H9 (cell line): ENCODE data around the gene DNAJA4. TPM values are rescaled to one million over a fixed set of nuclear protein-coding genes. Genes with fewer than 3 reads are reported as not detected.

Source experiments
- DNase-seq: peaks from one replicate; pipeline ENCODE4 v3.0.0-alpha.2; 2017
- H2AFZ ChIP-seq: one replicate; pipeline ENCODE4 v1.6.1; 2013; ENCODE audit warnings: mild to moderate bottlenecking, low read length, control low read depth, moderate library complexity
- H2AK5ac ChIP-seq: 2 replicates; pipeline ENCODE4 v1.6.1; 2013; ENCODE audit warnings: low read length, control low read depth, mixed read lengths; ENCODE audit not compliant: insufficient read length
- H2BK120ac ChIP-seq: one replicate; pipeline ENCODE4 v1.6.1; 2013; ENCODE audit warnings: low read depth, mild to moderate bottlenecking, low read length, control low read depth, inconsistent platforms; ENCODE audit not compliant: poor library complexity, severe bottlenecking
- H2BK12ac ChIP-seq: 2 replicates; pipeline ENCODE4 v1.6.1; 2013; ENCODE audit warnings: low read length, control low read depth, mixed read lengths, low read depth; ENCODE audit not compliant: insufficient read length
- H2BK15ac ChIP-seq: 2 replicates; pipeline ENCODE4 v1.6.1; 2013; ENCODE audit warnings: low read depth, low read length, control low read depth
- H2BK20ac ChIP-seq: one replicate; pipeline ENCODE4 v1.6.1; 2013; ENCODE audit warnings: low read depth, mild to moderate bottlenecking, low read length, control low read depth, inconsistent platforms; ENCODE audit not compliant: poor library complexity, severe bottlenecking
- H2BK5ac ChIP-seq: 2 replicates; pipeline ENCODE4 v1.6.1; 2013; ENCODE audit warnings: low read length, control low read depth, mixed read lengths; ENCODE audit not compliant: insufficient read length
- H3K14ac ChIP-seq: 2 replicates; pipeline ENCODE4 v1.6.1; 2013; ENCODE audit warnings: low read length, control low read depth; ENCODE audit not compliant: insufficient read depth
- H3K18ac ChIP-seq: 2 replicates; pipeline ENCODE4 v1.6.1; 2013; ENCODE audit warnings: low read depth, mild to moderate bottlenecking, mixed read lengths, low read length, control low read depth; ENCODE audit not compliant: insufficient read length
- H3K23ac ChIP-seq: 2 replicates; pipeline ENCODE4 v1.6.1; 2013; ENCODE audit warnings: low read length, control low read depth, mixed read lengths, low read depth; ENCODE audit not compliant: insufficient read length
- H3K23me2 ChIP-seq: 2 replicates; pipeline ENCODE4 v1.6.1; 2013; ENCODE audit warnings: low read depth, mild to moderate bottlenecking, mixed read lengths, low read length, control low read depth; ENCODE audit not compliant: insufficient read length, poor library complexity, severe bottlenecking
- H3K27ac ChIP-seq: 2 replicates; pipeline ENCODE4 v1.5.1; 2013; ENCODE audit warnings: low read length, control low read depth, mixed read lengths, low read depth; ENCODE audit not compliant: insufficient read length
- H3K27me3 ChIP-seq: 2 replicates; pipeline ENCODE4 v1.6.1; 2013; ENCODE audit warnings: low read length, control low read depth, inconsistent platforms; ENCODE audit not compliant: insufficient read depth
- H3K4ac ChIP-seq: 2 replicates; pipeline ENCODE4 v1.6.1; 2013; ENCODE audit warnings: low read depth, mild to moderate bottlenecking, control low read depth, inconsistent platforms, low read length, moderate library complexity
- H3K4me1 ChIP-seq: 2 replicates; pipeline ENCODE4 v1.6.1; 2013; ENCODE audit warnings: low read length, control low read depth, inconsistent platforms; ENCODE audit not compliant: insufficient read depth
- H3K4me2 ChIP-seq: 2 replicates; pipeline ENCODE4 v1.6.1; 2013; ENCODE audit warnings: low read length, control low read depth, mixed read lengths; ENCODE audit not compliant: insufficient read length, insufficient read depth
- H3K56ac ChIP-seq: 2 replicates; pipeline ENCODE4 v1.6.1; 2013; ENCODE audit warnings: low read depth, mild to moderate bottlenecking, mixed read lengths, low read length, control low read depth; ENCODE audit not compliant: insufficient read length
- H3K79me1 ChIP-seq: 2 replicates; pipeline ENCODE4 v1.6.1; 2013; ENCODE audit warnings: low read depth, mild to moderate bottlenecking, moderate library complexity, low read length, control low read depth, inconsistent platforms; ENCODE audit not compliant: insufficient read depth, poor library complexity, severe bottlenecking
- H3K79me2 ChIP-seq: 2 replicates; pipeline ENCODE4 v1.6.1; 2013; ENCODE audit warnings: low read length, control low read depth, inconsistent platforms; ENCODE audit not compliant: insufficient read depth
- H3K9ac ChIP-seq: 2 replicates; pipeline ENCODE4 v1.6.1; 2013; ENCODE audit warnings: low read length, control low read depth, mixed read lengths; ENCODE audit not compliant: insufficient read length; ENCODE audit errors: extremely low read depth
- H3K9me3 ChIP-seq: one replicate; pipeline ENCODE4 v1.6.1; 2013; ENCODE audit warnings: low read depth, low read length, inconsistent platforms; ENCODE audit not compliant: control insufficient read depth
- H3T11ph ChIP-seq: one replicate; pipeline ENCODE4 v1.6.1; 2013; ENCODE audit warnings: mild to moderate bottlenecking, low read length, control low read depth, inconsistent platforms
- H4K20me1 ChIP-seq: one replicate; pipeline ENCODE4 v1.6.1; 2013; ENCODE audit not compliant: control insufficient read depth, insufficient read length, insufficient read depth
- H4K5ac ChIP-seq: 2 replicates; pipeline ENCODE4 v1.6.1; 2013; ENCODE audit warnings: low read depth, mild to moderate bottlenecking, mixed read lengths, low read length, control low read depth; ENCODE audit not compliant: insufficient read length
- H4K8ac ChIP-seq: replicated peaks from 2 replicates; pipeline ENCODE4 v1.6.1; 2013; ENCODE audit warnings: low read length, control low read depth, mixed read lengths, low read depth; ENCODE audit not compliant: insufficient read length
- H4K91ac ChIP-seq: 2 replicates; pipeline ENCODE4 v1.6.1; 2013; ENCODE audit warnings: low read depth, mild to moderate bottlenecking, moderate library complexity, mixed read lengths, low read length, control low read depth; ENCODE audit not compliant: insufficient read length
- H3K27ac Mint-ChIP-seq, 3 experiments: 2 replicates in 2 of 3; 3 replicates in 1 of 3; pipeline ENCODE4 v1.8.0; 2020 to 2021; ENCODE audit warnings: mixed read lengths in 3 of 3, mild to moderate bottlenecking in 1 of 3, moderate library complexity in 1 of 3
- H3K27me3 Mint-ChIP-seq: 2 replicates; pipeline ENCODE4 v1.8.0; 2021; ENCODE audit warnings: low read depth, mild to moderate bottlenecking, moderate library complexity, mixed read lengths
- H3K36me3 Mint-ChIP-seq, 3 experiments: 2 replicates in 2 of 3; 3 replicates in 1 of 3; pipeline ENCODE4 v1.8.0; 2020 to 2021; ENCODE audit warnings: low read depth in 3 of 3, mixed read lengths in 3 of 3; ENCODE audit not compliant: insufficient read depth in 1 of 3
- H3K4me1 Mint-ChIP-seq, 2 experiments: 2 replicates each; pipeline ENCODE4 v1.8.0; 2020; ENCODE audit warnings: mixed read lengths in 2 of 2
- H3K4me3 Mint-ChIP-seq, 2 experiments: 2 replicates in 1 of 2; 3 replicates in 1 of 2; pipeline ENCODE4 v1.8.0; 2020 to 2021; ENCODE audit warnings: mild to moderate bottlenecking in 2 of 2, mixed read lengths in 2 of 2, moderate library complexity in 1 of 2
- H3K9me3 Mint-ChIP-seq, 2 experiments: 2 replicates in 1 of 2; 3 replicates in 1 of 2; pipeline ENCODE4 v1.8.0; 2020; ENCODE audit warnings: mild to moderate bottlenecking in 2 of 2, mixed read lengths in 2 of 2, moderate library complexity in 1 of 2
- CTCF ChIP-seq: fragments of 200-600 bp; sonication (generic); conservative IDR thresholded peaks from 3 replicates; pipeline ENCODE4 v1.8.0; 2021; ENCODE audit warnings: antibody characterized with exemption, mild to moderate bottlenecking
- WGBS: extraction: QIAGEN DNeasy Blood & Tissue Kit; methylation state at CpG from one replicate; pipeline ENCODE4 v1.1.7; 2013; ENCODE audit warnings: missing lambda C conversion rate, low lambda C conversion rate, mixed read lengths; ENCODE audit not compliant: insufficient read length; ENCODE audit errors: extremely low coverage; 5-methylcytosine and 5-hydroxymethylcytosine counted together
- total RNA-seq: library from RNA; stranded (reverse); gene quantifications from 2 replicates; pipeline ENCODE4 v1.2.1, GENCODE V29; 2021

Gene DNAJA4
- total RNA-seq, 1 experiment from 2014 or later = 0.13 TPM

DNA sequence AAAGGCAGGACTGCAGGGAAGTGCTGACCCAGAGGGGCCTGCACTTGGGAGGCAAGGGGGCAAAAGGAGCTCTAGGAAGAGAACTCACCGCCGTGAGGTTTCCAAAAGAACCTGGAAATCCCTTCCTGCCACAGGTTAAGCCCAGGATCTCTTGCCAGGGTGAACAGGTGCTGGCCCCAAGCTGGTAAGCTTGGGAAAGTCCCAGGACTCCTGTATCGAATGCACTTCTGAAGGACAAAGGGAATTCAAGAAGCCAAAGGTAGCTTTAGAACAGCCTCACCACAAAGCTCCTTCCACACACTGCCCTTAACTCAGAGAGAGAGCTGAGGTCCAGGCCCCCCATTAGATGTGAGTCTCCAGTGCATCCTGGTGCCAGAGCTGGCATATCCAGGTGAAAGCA lies 46.9 kb downstream of the DNAJA4 start:
- no CpG with 5 or more reads among the region's 3 CpGs for WGBS
- no peak for TF ChIP-seq CTCF

More for the DNA sequence above, 46.9 kb downstream of the DNAJA4 start:
- Histone ChIP-seq H2BK20ac (no peak overlapping the region), H4K5ac (no peak overlapping the region), H2BK5ac (no peak overlapping the region), H3K27me3 (no peaks in the 10 kb centered on the region), H4K8ac (no peak overlapping the region), H3K27ac (no peak overlapping the region), H3K4me1 (no peaks in the 10 kb centered on the region), H3K23ac (no peak overlapping the region), H3K9ac (no peak overlapping the region), H3K79me2 (no peaks in the 10 kb centered on the region), H3K56ac (no peak overlapping the region), H3T11ph (no peak overlapping the region), H2BK120ac (no peak overlapping the region), H3K14ac (0 out of 2 replicates have a peak overlapping the region, but pooled peaks have one; percentile 2), H3K4me2 (no peak overlapping the region), H4K91ac (no peak overlapping the region), H3K9me3 (no peaks in the 10 kb centered on the region), H2AFZ (no peak overlapping the region), H3K23me2 (no peaks in the 10 kb centered on the region), H3K4ac (no peak overlapping the region), H2BK12ac (no peak overlapping the region), H4K20me1 (no peaks in the 10 kb centered on the region), H3K18ac (no peak overlapping the region), H2AK5ac (no peak overlapping the region), H3K79me1 (no peaks in the 10 kb centered on the region), H2BK15ac (no peak overlapping the region)
- Mint-ChIP-seq H3K4me1 (peaks cover 24 to 43% of the 10 kb centered on the region in 2 experiments), H3K4me3 (no peak overlapping the region), H3K9me3 (no peaks in the 10 kb centered on the region), H3K27me3 (peaks cover 2% of the 10 kb centered on the region), H3K36me3 (no peaks in the 10 kb centered on the region), H3K27ac (peak overlapping the region in 1 of 3 experiments; percentile 63; a peak in 2 of 7 replicates)
- no peak for DNase-seq
